LNCAP (cell line): ENCODE results near the gene RRM1.

Experiments
- CTCF ChIP-seq: fragments of 450-650 bp; IDR thresholded peaks from 2 replicates; pipeline ENCODE4 v1.5.1; 2017; ENCODE audit warnings: mild to moderate bottlenecking

Gene RRM1

DNA sequence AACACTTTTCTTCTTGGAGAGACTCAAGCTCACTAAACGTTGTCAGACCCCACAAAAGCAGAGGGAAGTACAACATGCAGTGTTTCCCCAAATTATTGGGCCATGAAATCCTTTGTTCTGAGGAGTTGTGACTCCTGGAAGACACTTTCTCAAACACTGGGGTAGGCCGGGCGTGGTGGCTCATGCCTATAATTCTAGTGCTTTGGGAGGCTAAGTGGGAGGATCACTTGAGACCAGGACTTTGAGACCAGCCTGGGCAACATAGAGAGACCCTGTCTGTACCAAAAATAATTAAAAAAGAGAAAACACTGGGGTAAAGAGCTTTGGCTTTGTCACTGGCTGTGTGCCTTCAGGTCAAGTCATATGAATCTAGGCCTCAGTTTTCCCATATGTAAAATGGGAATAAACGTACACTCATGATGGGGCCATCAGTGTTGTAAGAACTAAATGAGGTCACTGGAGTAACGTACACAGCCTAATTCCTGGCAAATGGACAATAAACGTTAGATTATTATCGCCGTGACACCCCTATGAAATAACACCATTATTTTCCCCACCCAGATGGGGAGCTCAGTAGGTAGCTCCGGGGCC, 92.0 kb downstream of the RRM1 start:
- 0 out of 2 replicates have a peak, but pooled peaks have one; percentile 37 for TF ChIP-seq CTCF

DNA sequence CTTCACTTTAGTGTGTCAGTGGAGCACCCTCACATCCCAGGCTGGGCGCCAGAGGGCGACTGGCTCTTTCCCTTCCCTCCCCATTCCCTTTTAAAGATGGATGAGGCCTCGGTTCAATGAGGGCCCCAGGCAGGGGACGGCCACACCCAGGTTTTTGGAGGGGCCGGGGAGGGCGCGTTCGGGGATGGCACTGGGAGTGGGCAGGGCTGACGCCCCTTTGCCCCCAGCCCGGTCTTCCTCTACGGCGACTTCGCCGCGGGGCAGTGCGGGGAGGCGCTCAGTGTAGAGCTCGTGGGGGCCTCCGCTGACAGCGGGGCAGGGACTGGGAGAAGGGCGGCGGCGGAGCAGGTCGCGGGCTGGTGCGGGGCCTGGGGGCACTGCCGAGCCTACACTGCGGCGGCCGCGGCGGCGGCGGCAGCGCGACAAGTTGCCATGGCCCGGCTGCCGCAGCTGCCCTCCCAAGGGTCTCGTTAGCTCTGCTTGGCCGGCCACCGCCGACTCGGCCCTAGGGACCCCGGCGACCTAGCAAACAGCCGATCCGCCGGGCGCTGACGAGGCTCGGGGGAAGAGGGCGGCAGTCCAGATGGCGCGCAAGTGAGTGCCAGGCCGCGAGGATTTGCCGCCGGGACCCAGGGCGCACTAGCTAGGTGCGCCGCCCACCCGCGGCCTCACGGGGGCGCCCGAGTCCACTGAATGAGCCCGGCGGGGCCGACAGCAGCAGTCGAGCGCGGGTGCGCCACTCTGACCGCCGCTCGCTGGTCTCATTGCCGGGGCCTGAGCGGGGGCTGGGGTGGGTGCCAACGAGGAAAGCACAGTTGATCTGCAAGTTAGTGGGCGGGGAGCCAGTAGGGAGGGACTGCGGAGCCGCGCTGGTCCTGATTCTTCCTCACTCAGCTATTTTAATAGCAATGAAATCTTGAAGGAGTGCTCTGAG, 92.7 kb downstream of the RRM1 start:
- TF ChIP-seq CTCF, result peak; percentile 90
